T-helper 1 cell treated with Interleukin-12 subunit alpha and Interleukin-12 subunit beta and Interleukin-4 antibody, amounts not matched to agents 30 μg/mL and 1 μg/mL, for 36 hours (primary cell): ENCODE data around the gene ZNF814.
"Not testable (repeated sequence)": the region's sequence is repeated elsewhere in the genome, so short reads cannot be mapped to it uniquely, and the experiment has no call there.

Experiments used
- H3K27ac Mint-ChIP-seq: one replicate; pipeline ENCODE4 v1.8.0; 2021; ENCODE audit warnings: mild to moderate bottlenecking, mixed read lengths
- H3K27me3 Mint-ChIP-seq: one replicate; pipeline ENCODE4 v1.8.0; 2021; ENCODE audit warnings: low read depth, mixed read lengths
- H3K36me3 Mint-ChIP-seq: one replicate; pipeline ENCODE4 v1.8.0; 2021; ENCODE audit warnings: low read depth, mixed read lengths
- H3K4me1 Mint-ChIP-seq: one replicate; pipeline ENCODE4 v1.8.0; 2021; ENCODE audit warnings: low read depth, mixed read lengths
- H3K4me3 Mint-ChIP-seq: one replicate; pipeline ENCODE4 v1.8.0; 2021; ENCODE audit warnings: mild to moderate bottlenecking, moderate library complexity, mixed read lengths
- H3K9me3 Mint-ChIP-seq: one replicate; pipeline ENCODE4 v1.8.0; 2021; ENCODE audit warnings: mixed read lengths

Gene ZNF814

GRCh38 chr19:57888560-57889231 lies at the start of gene ZNF814:
Gene ZNF814 (minus strand): TSS chr19:57889037. CDS start chr19:57888802, 235 bp downstream.
- Mint-ChIP-seq H3K4me1 (peaks cover 9% of the 10 kb centered on the region), H3K27me3 (no peaks in the 10 kb centered on the region), H3K9me3 (peaks cover 64% of the 10 kb centered on the region), H3K4me3 (peak within 1 kb of the TSS; percentile 85), H3K27ac (peak within 1 kb of the TSS; percentile 60), H3K36me3 (peaks cover 40% of the 10 kb centered on the region)

GRCh38 chr19:57935731-57936130 lies 46.9 kb upstream of the ZNF814 start:
- peaks cover 61% of the 10 kb centered on the region for H3K9me3 Mint-ChIP-seq
- peaks cover 27% of the 10 kb centered on the region for H3K36me3 Mint-ChIP-seq

GRCh38 chr19:57934820-57935665 lies 46.2 kb upstream of the ZNF814 start, which contains the start of gene ZNF418:
Gene ZNF418 (minus strand): TSS chr19:57935402. CDS start chr19:57933822, 1,580 bp downstream.
- Mint-ChIP-seq H3K27ac (peak within 1 kb of the TSS; percentile 62), H3K9me3 (peaks cover 64% of the 10 kb centered on the region), H3K4me1 (peaks cover 3% of the 10 kb centered on the region), H3K36me3 (peaks cover 25% of the 10 kb centered on the region), H3K27me3 (no peaks in the 10 kb centered on the region), H3K4me3 (peak within 1 kb of the TSS; percentile 78)

More at GRCh38 chr19:57935731-57936130, 46.9 kb upstream of the ZNF814 start:
- Mint-ChIP-seq H3K4me1 (peaks cover 3% of the 10 kb centered on the region), H3K4me3 (no peak overlapping the region), H3K27me3 (no peaks in the 10 kb centered on the region), H3K27ac (no peak overlapping the region)

GRCh38 chr19:57927587-57927986 lies 38.8 kb upstream of the ZNF814 start:
- no peak overlapping the region for H3K27ac Mint-ChIP-seq
- no peaks in the 10 kb centered on the region for H3K4me1 Mint-ChIP-seq
- peaks cover 62% of the 10 kb centered on the region for H3K9me3 Mint-ChIP-seq
- peaks cover 12% of the 10 kb centered on the region for H3K36me3 Mint-ChIP-seq
- no peaks in the 10 kb centered on the region for H3K27me3 Mint-ChIP-seq
- H3K4me3 Mint-ChIP-seq: no peak overlapping the region

- H3K9me3 Mint-ChIP-seq: peaks cover 66% of the 10 kb centered on the region
- peaks cover 55% of the 10 kb centered on the region for H3K36me3 Mint-ChIP-seq
- H3K4me3 Mint-ChIP-seq: peak within 1 kb of the TSS; percentile 95
- peaks cover 22% of the 10 kb centered on the region for H3K4me1 Mint-ChIP-seq
- peak within 1 kb of the TSS; percentile 96 for H3K27ac Mint-ChIP-seq
- not testable (repeated sequence) for H3K27me3 Mint-ChIP-seq
Observed at GRCh38 chr19:57916168-57916995, 27.5 kb upstream of the ZNF814 start, which contains the start of gene ZNF417. Gene ZNF417 (minus strand): TSS chr19:57916592. CDS start chr19:57916411, 181 bp downstream.

GRCh38 chr19:57914531-57914930 lies 25.7 kb upstream of the ZNF814 start:
- Mint-ChIP-seq H3K27ac (no peak overlapping the region), H3K27me3 (no peaks in the 10 kb centered on the region), H3K4me3 (peak overlapping the region; percentile 40), H3K36me3 (peaks cover 64% of the 10 kb centered on the region), H3K4me1 (peaks cover 22% of the 10 kb centered on the region), H3K9me3 (peaks cover 62% of the 10 kb centered on the region)

- Mint-ChIP-seq H3K4me3 (no peak overlapping the region), H3K27ac (no peak overlapping the region), H3K36me3 (peaks cover 71% of the 10 kb centered on the region), H3K27me3 (no peaks in the 10 kb centered on the region), H3K4me1 (peaks cover 3% of the 10 kb centered on the region), H3K9me3 (peaks cover 63% of the 10 kb centered on the region)
Observed at GRCh38 chr19:57907394-57907793, 18.6 kb upstream of the ZNF814 start.

GRCh38 chr19:57905258-57905657 lies 16.4 kb upstream of the ZNF814 start:
- no peak overlapping the region for H3K27ac Mint-ChIP-seq
- peaks cover 51% of the 10 kb centered on the region for H3K36me3 Mint-ChIP-seq
- peaks cover 3% of the 10 kb centered on the region for H3K4me1 Mint-ChIP-seq
- no peak overlapping the region for H3K4me3 Mint-ChIP-seq
- peaks cover 53% of the 10 kb centered on the region for H3K9me3 Mint-ChIP-seq
- no peaks in the 10 kb centered on the region for H3K27me3 Mint-ChIP-seq

GRCh38 chr19:57903618-57904184 lies 14.9 kb upstream of the ZNF814 start:
- Mint-ChIP-seq H3K9me3 (peaks cover 50% of the 10 kb centered on the region), H3K4me1 (peaks cover 3% of the 10 kb centered on the region), H3K27ac (no peak overlapping the region), H3K27me3 (no peaks in the 10 kb centered on the region), H3K36me3 (peaks cover 40% of the 10 kb centered on the region), H3K4me3 (no peak overlapping the region)

GRCh38 chr19:57900311-57900710 lies 11.5 kb upstream of the ZNF814 start:
- Mint-ChIP-seq H3K36me3 (peaks cover 13% of the 10 kb centered on the region), H3K27me3 (no peaks in the 10 kb centered on the region), H3K9me3 (peaks cover 49% of the 10 kb centered on the region), H3K4me1 (peaks cover 3% of the 10 kb centered on the region), H3K27ac (no peak overlapping the region), H3K4me3 (no peak overlapping the region)

GRCh38 chr19:57890706-57891105 lies 1.9 kb upstream of the ZNF814 start:
- peaks cover 52% of the 10 kb centered on the region for H3K9me3 Mint-ChIP-seq
- not testable (repeated sequence) for H3K4me3 Mint-ChIP-seq, H3K27ac Mint-ChIP-seq, H3K27me3 Mint-ChIP-seq, H3K4me1 Mint-ChIP-seq
- H3K36me3 Mint-ChIP-seq: peaks cover 30% of the 10 kb centered on the region

- Mint-ChIP-seq H3K4me1 (peaks cover 9% of the 10 kb centered on the region), H3K27ac (peak overlapping the region; percentile 60), H3K27me3 (no peaks in the 10 kb centered on the region), H3K4me3 (peak overlapping the region; percentile 85), H3K36me3 (peaks cover 40% of the 10 kb centered on the region), H3K9me3 (peaks cover 64% of the 10 kb centered on the region)
Observed at GRCh38 chr19:57888107-57888559, 704 bp downstream of the ZNF814 start.

GRCh38 chr19:57887195-57887941 lies 1.5 kb downstream of the ZNF814 start:
- Mint-ChIP-seq H3K4me1 (peaks cover 9% of the 10 kb centered on the region), H3K36me3 (peaks cover 44% of the 10 kb centered on the region), H3K4me3 (peak overlapping the region; percentile 85), H3K27ac (no peak overlapping the region), H3K27me3 (no peaks in the 10 kb centered on the region), H3K9me3 (peaks cover 69% of the 10 kb centered on the region)
